ENCODE data around the gene IRX3.

Gene IRX3

DNA sequence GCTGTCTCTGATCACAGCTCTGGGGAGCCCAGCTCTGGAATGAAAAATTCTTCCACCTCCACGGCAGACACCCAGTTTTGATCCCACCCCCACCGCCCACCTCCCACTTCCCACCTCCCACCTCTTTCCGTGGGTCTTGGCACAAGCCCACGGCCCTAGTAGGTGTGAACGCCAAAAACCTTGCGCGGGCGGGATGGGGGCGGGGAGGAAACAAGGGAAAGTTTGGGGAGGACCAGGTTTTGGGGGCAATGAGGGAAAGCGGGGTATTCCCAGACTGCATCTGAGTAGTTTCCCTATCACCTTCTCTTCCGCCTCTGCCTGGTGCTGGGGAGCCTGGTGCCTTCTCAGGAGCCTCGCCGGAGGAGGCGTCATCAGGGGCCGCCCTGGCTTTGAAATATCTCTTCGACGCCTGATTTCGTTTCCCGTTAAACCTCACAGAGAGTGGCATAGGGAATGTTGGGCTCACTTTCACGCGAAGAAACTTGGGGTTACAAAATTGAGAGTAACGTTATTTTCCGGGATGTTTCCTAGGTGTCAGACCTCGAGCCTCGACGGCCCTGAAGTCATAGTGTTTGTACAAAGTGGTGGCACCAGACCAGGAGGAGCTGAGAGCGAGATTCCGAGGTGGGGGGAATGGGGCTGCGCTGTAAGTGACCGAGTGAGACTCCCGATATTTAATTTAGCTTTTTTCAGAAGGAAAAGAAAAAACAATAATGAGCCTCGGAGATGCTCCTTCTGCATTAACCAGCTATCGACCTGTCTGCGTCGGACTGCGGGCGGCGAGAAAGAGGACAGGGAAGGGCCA is 1.6 kb upstream of the IRX3 start:
- DNase-seq (ENCODE audit: low read depth): no peak
- no peak for TF ChIP-seq CTCF (IDR thresholded peaks at IDR 0.05; ENCODE audit: insufficient read depth, low read depth, low read length, missing control alignments)
- H3K4me3 ChIP-seq (ENCODE audit: low read depth, low read length): no peak overlapping the region

DNA sequence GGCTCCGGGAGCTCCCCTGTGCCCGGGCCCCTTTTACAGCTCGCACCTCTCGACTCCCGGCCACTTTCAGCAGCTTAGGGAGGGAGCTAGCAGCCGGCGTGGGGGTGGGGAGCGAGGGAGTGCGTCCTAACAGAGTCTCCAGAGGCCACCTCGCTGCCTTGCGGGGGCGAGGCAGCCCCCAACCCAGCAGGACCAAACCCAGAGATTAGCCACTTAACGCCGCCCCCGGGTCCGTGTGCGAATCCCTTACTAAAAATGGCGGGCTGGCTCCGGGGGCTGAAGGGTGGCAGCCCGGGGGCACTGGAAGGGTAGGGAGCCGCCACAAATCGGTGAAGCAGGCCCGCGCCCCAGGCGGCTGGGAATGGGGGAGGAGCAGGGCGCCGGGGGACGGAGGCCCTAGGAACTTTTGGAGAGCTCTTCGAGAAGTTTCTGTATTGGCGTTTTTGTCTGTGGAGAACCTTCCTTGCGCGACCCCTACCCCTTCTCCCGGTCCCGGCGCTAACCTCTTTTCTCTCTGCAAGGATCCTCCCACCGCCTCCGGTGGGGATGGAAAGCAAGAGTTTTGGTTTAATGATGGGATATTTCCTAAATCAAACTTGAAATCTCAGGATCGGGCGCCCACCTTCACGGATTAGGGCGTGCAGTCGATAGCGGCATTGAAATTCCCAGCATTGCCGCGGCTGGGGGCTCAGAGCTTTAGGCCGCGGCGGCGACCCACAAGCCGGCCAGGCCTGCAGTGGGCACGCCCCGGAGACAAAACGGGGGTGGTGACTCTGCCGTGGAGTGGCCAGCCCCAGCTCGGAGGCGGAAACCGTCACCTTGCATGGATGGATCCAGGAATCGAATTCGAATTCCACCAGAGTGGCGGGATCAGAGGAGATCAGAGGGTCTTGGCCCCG is 793 bp upstream of the IRX3 start:
- no peak for TF ChIP-seq CTCF (IDR thresholded peaks at IDR 0.05; ENCODE audit: insufficient read depth, low read depth, low read length, missing control alignments)
- no peak for DNase-seq (ENCODE audit: low read depth)
- no peak overlapping the region for H3K4me3 ChIP-seq (ENCODE audit: low read depth, low read length)

- no peak for TF ChIP-seq CTCF (IDR thresholded peaks at IDR 0.05; ENCODE audit: insufficient read depth, low read depth, low read length, missing control alignments)
- H3K4me3 ChIP-seq (ENCODE audit: low read depth, low read length): no peak overlapping the region
- no peak for DNase-seq (ENCODE audit: low read depth)
Observed at GRCh38 chr16:54286090-54286365, 559 bp downstream of the IRX3 start.

DNA sequence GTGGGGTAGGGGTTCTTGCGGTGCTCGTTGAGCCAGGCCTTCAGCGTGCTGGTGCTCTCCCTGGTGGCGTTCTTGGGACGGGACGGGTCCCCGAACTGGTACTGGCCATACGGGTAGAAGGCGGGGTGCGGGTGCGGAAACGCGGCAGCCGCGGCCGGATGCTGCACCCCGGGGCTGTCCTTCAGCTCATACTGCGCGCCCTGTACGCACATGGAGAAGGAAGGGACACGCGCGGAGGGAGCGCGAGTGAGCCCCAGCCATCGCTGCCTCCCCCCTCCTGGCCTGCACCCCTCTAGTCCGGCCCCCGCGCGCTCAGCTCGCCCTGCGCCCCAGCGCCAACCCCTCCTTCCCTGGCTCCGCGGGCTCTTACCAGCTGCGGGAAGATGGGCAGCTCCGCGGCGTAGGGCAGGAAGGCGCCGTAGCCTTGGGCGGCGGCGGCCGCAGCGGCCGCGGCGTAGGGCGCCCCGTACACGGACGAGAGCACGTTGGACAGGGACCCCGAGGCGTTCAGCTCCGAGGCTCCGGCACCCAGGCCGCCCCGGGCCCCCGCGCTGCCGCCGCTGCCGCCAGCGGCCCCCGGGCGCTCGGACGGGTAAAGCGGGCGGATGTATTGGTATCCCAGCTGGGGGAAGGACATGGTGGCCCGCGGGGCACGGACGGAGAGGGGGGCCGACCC is 1.0 kb downstream of the IRX3 start:
- no peak for TF ChIP-seq CTCF (IDR thresholded peaks at IDR 0.05; ENCODE audit: insufficient read depth, low read depth, low read length, missing control alignments)
- no peak for DNase-seq (ENCODE audit: low read depth)
- H3K4me3 ChIP-seq (ENCODE audit: low read depth, low read length): no peak overlapping the region

GRCh38 chr16:54284931-54285413 is 1.6 kb downstream of the IRX3 start:
- H3K4me3 ChIP-seq (ENCODE audit: low read depth, low read length): no peak overlapping the region
- TF ChIP-seq CTCF (IDR thresholded peaks at IDR 0.05; ENCODE audit: insufficient read depth, low read depth, low read length, missing control alignments): no peak
- DNase-seq (ENCODE audit: low read depth): no peak

DNA sequence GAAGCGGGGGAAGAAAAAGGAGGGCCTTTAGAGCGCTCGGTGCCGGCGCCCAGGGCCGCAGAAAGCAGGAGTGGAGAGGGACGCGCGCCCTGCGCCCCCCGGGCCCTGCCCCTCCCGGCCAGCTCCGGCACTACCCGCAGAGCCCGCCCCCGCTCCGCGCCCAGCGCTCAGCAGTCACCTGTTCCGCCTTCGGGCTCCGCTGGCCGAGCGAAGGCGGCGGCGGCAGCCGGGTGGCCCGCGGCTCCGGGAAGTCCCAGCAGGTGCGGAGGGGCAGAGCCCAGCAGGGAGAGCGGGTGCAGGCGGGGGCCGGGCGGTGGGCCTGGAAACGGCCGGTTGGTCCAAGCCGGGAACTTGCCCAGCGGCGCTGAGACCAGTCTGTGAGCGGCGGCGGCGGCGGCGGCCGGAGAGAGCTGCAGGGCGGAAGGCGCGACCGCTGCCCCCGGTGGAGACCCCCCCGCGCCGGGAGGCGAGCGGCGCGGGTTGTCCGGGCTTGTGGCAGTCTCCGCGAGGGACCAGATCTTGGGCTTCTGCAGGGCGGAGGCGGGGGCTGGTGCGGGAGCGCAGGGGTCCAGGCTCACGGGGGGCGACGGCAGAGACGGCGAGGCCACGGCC is 2.2 kb downstream of the IRX3 start:
- TF ChIP-seq CTCF (IDR thresholded peaks at IDR 0.05; ENCODE audit: insufficient read depth, low read depth, low read length, missing control alignments): no peak
- no peak overlapping the region for H3K4me3 ChIP-seq (ENCODE audit: low read depth, low read length)
- DNase-seq (ENCODE audit: low read depth): no peak

All from GM12865 (cell line).